Gastroesophageal sphincter (tissue), 3 donors: ENCODE data around the gene MAU2.

ENCODE experiments used
- POLR2AphosphoS5 ChIP-seq: sonication (generic); formaldehyde crosslinking; IDR thresholded peaks from one replicate; pipeline ENCODE4 v1.6.1; 2017; ENCODE audit warnings: antibody characterized with exemption
- TF ChIP-seq, protein P1 (sequence below), 4 experiments: fragments of 200-600 bp in 2 of 4; fragments of 450-650 bp in 2 of 4; sonication (generic) in 1 of 4; IDR thresholded peaks; one replicate each; pipeline ENCODE4 v1.5.1; 2017 to 2019; ENCODE audit warnings: antibody characterized with exemption in 4 of 4, mild to moderate bottlenecking in 2 of 4, moderate library complexity in 2 of 4

DNA sequence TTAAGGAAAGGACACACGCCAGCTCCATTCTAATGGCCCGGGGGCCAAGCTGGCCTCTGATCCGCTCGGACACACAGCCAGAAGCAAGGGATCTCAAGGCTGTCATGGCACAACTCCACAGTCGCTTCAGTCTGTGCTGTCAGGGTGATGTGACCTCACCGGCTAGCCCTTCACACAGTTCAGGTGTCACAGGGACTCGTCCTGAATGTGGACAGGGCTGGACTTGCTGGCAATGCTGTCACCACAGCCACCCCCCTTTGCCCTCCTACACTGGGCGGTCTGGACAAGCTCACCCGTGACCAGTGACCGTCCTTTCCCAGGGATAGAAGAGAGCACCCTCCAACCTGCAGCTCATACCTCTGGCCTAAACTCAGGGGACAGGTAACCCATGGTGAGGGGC lies 15.6 kb upstream of the MAU2 start:
- TF ChIP-seq, protein P1, sequence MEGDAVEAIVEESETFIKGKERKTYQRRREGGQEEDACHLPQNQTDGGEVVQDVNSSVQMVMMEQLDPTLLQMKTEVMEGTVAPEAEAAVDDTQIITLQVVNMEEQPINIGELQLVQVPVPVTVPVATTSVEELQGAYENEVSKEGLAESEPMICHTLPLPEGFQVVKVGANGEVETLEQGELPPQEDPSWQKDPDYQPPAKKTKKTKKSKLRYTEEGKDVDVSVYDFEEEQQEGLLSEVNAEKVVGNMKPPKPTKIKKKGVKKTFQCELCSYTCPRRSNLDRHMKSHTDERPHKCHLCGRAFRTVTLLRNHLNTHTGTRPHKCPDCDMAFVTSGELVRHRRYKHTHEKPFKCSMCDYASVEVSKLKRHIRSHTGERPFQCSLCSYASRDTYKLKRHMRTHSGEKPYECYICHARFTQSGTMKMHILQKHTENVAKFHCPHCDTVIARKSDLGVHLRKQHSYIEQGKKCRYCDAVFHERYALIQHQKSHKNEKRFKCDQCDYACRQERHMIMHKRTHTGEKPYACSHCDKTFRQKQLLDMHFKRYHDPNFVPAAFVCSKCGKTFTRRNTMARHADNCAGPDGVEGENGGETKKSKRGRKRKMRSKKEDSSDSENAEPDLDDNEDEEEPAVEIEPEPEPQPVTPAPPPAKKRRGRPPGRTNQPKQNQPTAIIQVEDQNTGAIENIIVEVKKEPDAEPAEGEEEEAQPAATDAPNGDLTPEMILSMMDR (IDR thresholded peaks at IDR 0.05), result no peak
- no peak for TF ChIP-seq POLR2AphosphoS5
